Breast epithelium (tissue), 3 donors: ENCODE results near the gene SELENOH.

Experiments used
- CTCF ChIP-seq, 3 donors: fragments of 450-650 bp; IDR thresholded peaks; one replicate each; pipeline ENCODE4 v1.5.1; 2016 to 2017; ENCODE audit warnings: antibody characterized with exemption in 3 of 3, mild to moderate bottlenecking in 3 of 3, moderate library complexity in 3 of 3
- POLR2AphosphoS5 ChIP-seq, 3 donors: sonication (generic); formaldehyde crosslinking; IDR thresholded peaks; one replicate each; pipeline ENCODE4 v1.6.1; 2017; ENCODE audit warnings: antibody characterized with exemption in 3 of 3

- TF ChIP-seq CTCF (IDR thresholded peaks at IDR 0.05) (no peak), POLR2AphosphoS5 (IDR thresholded peaks at IDR 0.05) (no peak)
Observed at GRCh38 chr11:57772562-57772961, 31.3 kb downstream of the SELENOH start.
